Lower lobe of right lung (tissue), 2 donors: ENCODE measurements around the gene CLSTN2. TPM values are rescaled to one million over a fixed set of nuclear protein-coding genes. Genes with fewer than 3 reads are reported as not detected.

Experiments
- ATAC-seq, 2 donors: fragments of 200-7000 bp; cut with Tn5 transposase; one replicate each; pipeline ENCODE4 v1.9.1; 2020 to 2022; ENCODE audit warnings: mild to moderate bottlenecking in 2 of 2, moderate library complexity in 2 of 2
- DNase-seq: peaks from one replicate; pipeline ENCODE4 v3.0.0-alpha.2; 2020
- H3K27ac ChIP-seq: fragments of 200-600 bp; one replicate; pipeline ENCODE4 v1.8.0; 2022
- H3K27me3 ChIP-seq: fragments of 200-600 bp; one replicate; pipeline ENCODE4 v1.8.0; 2022; ENCODE audit warnings: low read depth
- H3K36me3 ChIP-seq: fragments of 200-600 bp; one replicate; pipeline ENCODE4 v1.8.0; 2022; ENCODE audit warnings: mild to moderate bottlenecking
- H3K4me1 ChIP-seq: fragments of 200-600 bp; one replicate; pipeline ENCODE4 v1.8.0; 2022
- H3K4me3 ChIP-seq: fragments of 200-600 bp; one replicate; pipeline ENCODE4 v1.8.0; 2022; ENCODE audit warnings: mild to moderate bottlenecking
- H3K9me3 ChIP-seq: fragments of 200-600 bp; one replicate; pipeline ENCODE4 v1.8.0; 2022
- intact Hi-C: fragments of 100-400 bp; cut with DNase I; formaldehyde crosslinking; loops from one replicate; pipeline ENCODE4 v1.11.0; 2022
- total RNA-seq: library from RNA; stranded (reverse); fragmentation: NEBNext Ultra II Directional; extraction: Animal tissue kit (Norgen Biotek cat#: 25700); gene quantifications from one replicate; pipeline ENCODE4 v1.2.1, GENCODE V29; 2021
- TF ChIP-seq, protein P1 (sequence below): fragments of 200-600 bp; IDR thresholded peaks from one replicate; pipeline ENCODE4 v1.8.0; 2022; ENCODE audit warnings: antibody characterized with exemption, mild to moderate bottlenecking
- donor health status: DM: no; HTN: yes; CAD: no; lungs with severe emphysema.

The CLSTN2 gene
- total RNA-seq, 1 donor from 2014 or later = 4.5 TPM

DNA sequence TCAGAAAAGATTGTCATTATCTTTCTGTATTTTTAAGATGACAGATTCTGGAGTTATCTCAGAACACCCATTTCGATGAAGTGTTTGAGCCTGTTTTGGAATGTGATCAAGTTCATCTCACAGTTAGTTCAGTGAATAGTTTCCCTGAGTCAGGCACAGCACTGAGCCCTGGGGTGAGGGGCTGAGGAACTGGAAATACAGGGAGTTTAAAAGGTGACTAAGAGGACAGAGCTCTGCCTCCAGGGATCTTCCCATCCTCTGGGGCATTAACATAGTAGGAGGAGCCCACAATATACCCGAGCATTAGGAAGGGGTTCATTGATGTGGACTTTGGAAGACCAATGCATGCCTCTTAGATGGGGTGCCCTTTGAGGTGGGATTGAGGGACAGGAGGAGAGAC lies 355.1 kb downstream of the CLSTN2 start:
- no peak overlapping the region for H3K27ac ChIP-seq
- ATAC-seq = no peak

DNA sequence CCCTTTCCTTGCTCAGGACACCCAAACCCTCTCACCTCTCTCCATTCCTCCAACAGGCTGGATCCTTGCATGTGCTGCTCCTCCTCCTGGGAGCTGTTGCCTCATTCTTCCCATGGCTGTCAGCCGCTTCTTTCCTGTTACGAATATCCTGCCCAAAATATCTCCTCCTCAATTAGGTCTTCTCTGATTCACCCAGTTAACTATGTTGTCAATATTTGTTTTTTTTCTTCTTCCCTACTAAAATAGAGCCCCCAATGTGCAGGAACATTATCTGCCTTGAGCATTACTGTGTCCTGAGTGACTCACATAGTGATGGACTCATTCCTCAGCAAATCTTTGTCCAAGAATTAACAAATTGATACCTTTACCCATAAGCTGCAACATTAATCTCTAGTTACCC lies 357.2 kb downstream of the CLSTN2 start:
- no peak for ATAC-seq
- H3K36me3 ChIP-seq = no peaks in the 10 kb centered on the region
- H3K27ac ChIP-seq = no peak overlapping the region
- no peaks in the 10 kb centered on the region for H3K9me3 ChIP-seq
- H3K4me3 ChIP-seq = no peak overlapping the region
- TF ChIP-seq, protein P1, sequence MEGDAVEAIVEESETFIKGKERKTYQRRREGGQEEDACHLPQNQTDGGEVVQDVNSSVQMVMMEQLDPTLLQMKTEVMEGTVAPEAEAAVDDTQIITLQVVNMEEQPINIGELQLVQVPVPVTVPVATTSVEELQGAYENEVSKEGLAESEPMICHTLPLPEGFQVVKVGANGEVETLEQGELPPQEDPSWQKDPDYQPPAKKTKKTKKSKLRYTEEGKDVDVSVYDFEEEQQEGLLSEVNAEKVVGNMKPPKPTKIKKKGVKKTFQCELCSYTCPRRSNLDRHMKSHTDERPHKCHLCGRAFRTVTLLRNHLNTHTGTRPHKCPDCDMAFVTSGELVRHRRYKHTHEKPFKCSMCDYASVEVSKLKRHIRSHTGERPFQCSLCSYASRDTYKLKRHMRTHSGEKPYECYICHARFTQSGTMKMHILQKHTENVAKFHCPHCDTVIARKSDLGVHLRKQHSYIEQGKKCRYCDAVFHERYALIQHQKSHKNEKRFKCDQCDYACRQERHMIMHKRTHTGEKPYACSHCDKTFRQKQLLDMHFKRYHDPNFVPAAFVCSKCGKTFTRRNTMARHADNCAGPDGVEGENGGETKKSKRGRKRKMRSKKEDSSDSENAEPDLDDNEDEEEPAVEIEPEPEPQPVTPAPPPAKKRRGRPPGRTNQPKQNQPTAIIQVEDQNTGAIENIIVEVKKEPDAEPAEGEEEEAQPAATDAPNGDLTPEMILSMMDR = no peak
- no peaks in the 10 kb centered on the region for H3K27me3 ChIP-seq
- no peak for DNase-seq
- H3K4me1 ChIP-seq = no peaks in the 10 kb centered on the region
- intact Hi-C loops = no loop called here

More for the DNA sequence above, 355.1 kb downstream of the CLSTN2 start:
- no peaks in the 10 kb centered on the region for H3K36me3 ChIP-seq
- H3K4me3 ChIP-seq = no peak overlapping the region
- no peaks in the 10 kb centered on the region for H3K4me1 ChIP-seq
- TF ChIP-seq, protein P1 = no peak
- DNase-seq = no peak
- H3K9me3 ChIP-seq = no peaks in the 10 kb centered on the region
- intact Hi-C loops = no loop called here
- H3K27me3 ChIP-seq = no peaks in the 10 kb centered on the region

DNA sequence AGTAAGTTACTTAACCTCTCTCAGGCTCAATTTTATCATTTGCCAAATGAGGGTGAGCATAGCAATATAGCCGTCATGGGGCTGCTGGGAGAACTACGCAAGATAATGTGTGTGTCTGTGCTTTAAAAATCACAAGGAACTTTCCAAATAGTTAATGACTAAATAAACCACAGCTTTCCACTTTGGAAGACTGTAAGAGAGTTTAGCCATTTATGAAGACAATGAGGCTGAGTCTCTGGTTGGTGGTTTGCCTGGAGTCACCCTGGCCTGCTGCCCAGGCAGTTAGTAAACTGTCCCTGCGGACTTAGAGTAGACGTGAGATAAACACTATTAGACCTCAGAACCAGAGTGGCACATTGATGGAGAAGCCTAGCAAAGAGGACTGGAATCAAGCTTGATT lies 357.7 kb downstream of the CLSTN2 start:
- DNase-seq = no peak
- intact Hi-C loops = no loop called here
- TF ChIP-seq, protein P1 = no peak

DNA sequence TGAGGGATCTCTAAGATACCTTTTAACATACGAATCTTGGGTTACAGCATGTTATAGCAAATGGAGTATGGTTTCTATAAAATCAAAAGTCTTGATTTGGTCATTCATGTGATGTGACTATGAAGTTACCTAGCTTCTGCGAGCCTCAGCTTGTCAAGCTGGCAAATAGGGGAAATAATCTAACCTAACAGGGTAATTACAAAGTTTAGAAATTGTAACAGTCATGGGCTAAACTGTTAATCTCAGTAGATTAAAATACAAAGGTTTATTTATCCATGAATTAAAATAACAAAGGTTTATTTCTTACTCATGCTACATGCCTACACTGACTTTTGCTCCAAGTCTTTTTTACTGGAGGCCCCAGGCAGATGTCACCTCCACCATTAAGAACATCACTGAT lies 359.1 kb downstream of the CLSTN2 start:
- H3K9me3 ChIP-seq = no peaks in the 10 kb centered on the region
- TF ChIP-seq, protein P1 = no peak
- H3K36me3 ChIP-seq = no peaks in the 10 kb centered on the region
- no peaks in the 10 kb centered on the region for H3K27me3 ChIP-seq
- ATAC-seq = no peak
- DNase-seq = no peak
- H3K4me3 ChIP-seq = no peak overlapping the region
- no peaks in the 10 kb centered on the region for H3K4me1 ChIP-seq
- H3K27ac ChIP-seq = no peak overlapping the region
- intact Hi-C loops = no loop called here

More for the DNA sequence above, 357.7 kb downstream of the CLSTN2 start:
- H3K36me3 ChIP-seq = no peaks in the 10 kb centered on the region
- H3K9me3 ChIP-seq = no peaks in the 10 kb centered on the region
- no peak overlapping the region for H3K4me3 ChIP-seq
- no peak overlapping the region for H3K27ac ChIP-seq
- H3K4me1 ChIP-seq = no peaks in the 10 kb centered on the region
- no peaks in the 10 kb centered on the region for H3K27me3 ChIP-seq
- ATAC-seq = no peak

DNA sequence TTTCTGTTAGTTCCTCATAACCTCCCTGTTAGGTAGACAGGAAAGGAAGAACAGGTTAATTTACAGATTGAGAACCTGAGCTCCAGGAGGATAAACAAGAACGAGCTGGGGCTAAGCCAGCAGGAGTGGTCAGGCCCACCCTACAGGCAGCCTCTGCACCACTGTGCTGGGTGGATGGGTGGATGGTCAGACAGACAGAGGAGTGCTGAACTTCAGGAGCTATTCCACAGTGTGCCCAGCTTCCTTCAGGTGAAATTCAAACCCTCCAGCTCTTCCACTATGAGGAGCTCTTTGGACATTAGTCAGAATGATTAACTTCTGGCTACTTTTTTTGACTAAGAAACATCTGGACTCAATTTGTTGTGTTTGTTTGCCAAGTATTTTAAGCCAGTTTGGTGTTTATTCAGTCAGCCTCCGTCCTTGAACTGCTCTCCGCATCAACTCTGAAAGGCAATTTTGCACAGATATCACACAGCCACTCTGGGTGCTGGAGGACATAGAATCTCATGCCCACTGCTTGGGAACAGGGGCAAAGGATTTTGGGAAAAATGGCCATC lies 361.9 kb downstream of the CLSTN2 start:
- H3K36me3 ChIP-seq = no peaks in the 10 kb centered on the region
- no peaks in the 10 kb centered on the region for H3K27me3 ChIP-seq
- no peak for ATAC-seq
- DNase-seq = no peak
- TF ChIP-seq, protein P1 = no peak
- no peak overlapping the region for H3K27ac ChIP-seq
- H3K4me1 ChIP-seq = no peaks in the 10 kb centered on the region
- no peak overlapping the region for H3K4me3 ChIP-seq
- intact Hi-C loops = no loop called here
- H3K9me3 ChIP-seq = no peaks in the 10 kb centered on the region

DNA sequence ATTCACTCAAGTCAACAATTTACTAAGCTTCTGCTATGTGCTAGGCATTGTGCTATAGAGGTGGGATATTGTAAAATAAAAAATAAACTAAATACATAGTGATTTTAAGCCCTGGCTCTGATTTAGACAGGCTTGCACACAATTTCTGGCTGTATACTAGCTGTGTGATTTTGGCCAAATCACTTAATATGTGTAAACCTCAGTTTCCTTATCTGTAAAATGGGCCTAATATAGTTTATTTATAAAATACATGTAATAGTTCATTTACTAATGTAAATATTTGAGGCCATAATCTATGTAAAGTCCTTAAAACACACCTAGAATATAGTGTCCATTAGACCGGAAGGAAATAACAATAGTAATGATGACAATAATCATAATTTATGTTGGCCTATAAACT lies 363.1 kb downstream of the CLSTN2 start:
- DNase-seq (no peak), ATAC-seq (no peak)
- intact Hi-C loops = no loop called here
- H3K27me3 ChIP-seq = no peaks in the 10 kb centered on the region
- TF ChIP-seq, protein P1 = no peak
- no peak overlapping the region for H3K27ac ChIP-seq
- H3K4me3 ChIP-seq = no peak overlapping the region
- H3K4me1 ChIP-seq = no peaks in the 10 kb centered on the region
- H3K36me3 ChIP-seq = no peaks in the 10 kb centered on the region
- H3K9me3 ChIP-seq = no peaks in the 10 kb centered on the region
